OCI-LY1 (cell line): ENCODE results near the gene PVRIG.
"Not testable (repeated sequence)": the region's sequence is repeated elsewhere in the genome, so short reads cannot be mapped to it uniquely, and the experiment has no call there.

Source experiments
- H2AFZ ChIP-seq: fragments of 200-600 bp; sonication (generic), shearing (Covaris generic); 2 replicates; pipeline ENCODE4 v1.6.0; 2014; ENCODE audit warnings: antibody characterized with exemption, mild to moderate bottlenecking, low read length
- H3F3A ChIP-seq: fragments of 200-600 bp; sonication (generic), shearing (Covaris generic); 2 replicates; pipeline ENCODE4 v1.6.0; 2014; ENCODE audit warnings: mild to moderate bottlenecking, antibody characterized with exemption, low read length, moderate library complexity; ENCODE audit not compliant: insufficient read depth
- H3K27ac ChIP-seq: fragments of 200-600 bp; sonication (generic); 2 replicates; pipeline ENCODE4 v1.5.1; 2014; ENCODE audit warnings: low read length, mixed run types, mild to moderate bottlenecking, low read depth; ENCODE audit not compliant: poor library complexity, severe bottlenecking
- H3K27me3 ChIP-seq: fragments of 200-600 bp; sonication (generic); 2 replicates; pipeline ENCODE4 v1.6.0; 2014; ENCODE audit warnings: antibody characterized with exemption, mild to moderate bottlenecking, low read length, moderate library complexity; ENCODE audit not compliant: insufficient read depth
- H3K36me3 ChIP-seq: fragments of 200-600 bp; sonication (generic); 2 replicates; pipeline ENCODE4 v1.6.1; 2014; ENCODE audit warnings: mild to moderate bottlenecking, antibody characterized with exemption, low read length, moderate library complexity, mixed read lengths; ENCODE audit not compliant: insufficient read depth
- H3K4me1 ChIP-seq: fragments of 200-600 bp; sonication (generic); 2 replicates; pipeline ENCODE4 v1.5.1; 2014; ENCODE audit warnings: mild to moderate bottlenecking, low read length, moderate library complexity; ENCODE audit not compliant: insufficient read depth, severe bottlenecking
- H3K4me2 ChIP-seq: fragments of 200-600 bp; sonication (generic), shearing (Covaris generic); 2 replicates; pipeline ENCODE4 v1.6.1; 2014; ENCODE audit warnings: low read length
- H3K4me3 ChIP-seq: fragments of 200-600 bp; sonication (generic); 2 replicates; pipeline ENCODE4 v1.5.1; 2014; ENCODE audit warnings: low read length, low read depth, mild to moderate bottlenecking, mixed read lengths; ENCODE audit not compliant: poor library complexity, severe bottlenecking
- H3K79me2 ChIP-seq: fragments of 200-600 bp; shearing (Covaris generic); 2 replicates; pipeline ENCODE4 v1.6.1; 2016; ENCODE audit warnings: mixed run types, low read length, mixed read lengths; ENCODE audit not compliant: insufficient read depth
- H3K9ac ChIP-seq: fragments of 200-600 bp; sonication (generic), shearing (Covaris generic); 2 replicates; pipeline ENCODE4 v1.6.1; 2014; ENCODE audit warnings: mild to moderate bottlenecking, low read length, mixed read lengths
- H3K9me2 ChIP-seq: fragments of 200-600 bp; sonication (generic), shearing (Covaris generic); 2 replicates; pipeline ENCODE4 v1.6.1; 2014; ENCODE audit warnings: low read depth, mild to moderate bottlenecking, low read length, mixed read lengths
- H3K9me3 ChIP-seq: fragments of 200-600 bp; shearing (Covaris generic); 2 replicates; pipeline ENCODE4 v1.6.1; 2014; ENCODE audit warnings: low read length, mixed read lengths
- H4K20me1 ChIP-seq: fragments of 200-600 bp; sonication (generic), shearing (Covaris generic); 2 replicates; pipeline ENCODE4 v1.6.0; 2016; ENCODE audit warnings: mild to moderate bottlenecking, low read length; ENCODE audit not compliant: insufficient read depth
- EZH2 ChIP-seq: fragments of 200-600 bp; sonication (generic), shearing (Covaris generic); IDR thresholded peaks from 2 replicates; pipeline ENCODE4 v1.8.0; 2017; ENCODE audit warnings: borderline replicate concordance, mixed run types, mild to moderate bottlenecking, antibody characterized with exemption, low read length, moderate library complexity, mixed read lengths
- TF ChIP-seq, protein P1 (sequence below): fragments of 200-600 bp; sonication (generic), shearing (Covaris generic); IDR thresholded peaks from 2 replicates; pipeline ENCODE4 v1.5.1; 2017; ENCODE audit warnings: mild to moderate bottlenecking, antibody characterized with exemption, low read length, moderate library complexity, mixed read lengths

The PVRIG gene

DNA sequence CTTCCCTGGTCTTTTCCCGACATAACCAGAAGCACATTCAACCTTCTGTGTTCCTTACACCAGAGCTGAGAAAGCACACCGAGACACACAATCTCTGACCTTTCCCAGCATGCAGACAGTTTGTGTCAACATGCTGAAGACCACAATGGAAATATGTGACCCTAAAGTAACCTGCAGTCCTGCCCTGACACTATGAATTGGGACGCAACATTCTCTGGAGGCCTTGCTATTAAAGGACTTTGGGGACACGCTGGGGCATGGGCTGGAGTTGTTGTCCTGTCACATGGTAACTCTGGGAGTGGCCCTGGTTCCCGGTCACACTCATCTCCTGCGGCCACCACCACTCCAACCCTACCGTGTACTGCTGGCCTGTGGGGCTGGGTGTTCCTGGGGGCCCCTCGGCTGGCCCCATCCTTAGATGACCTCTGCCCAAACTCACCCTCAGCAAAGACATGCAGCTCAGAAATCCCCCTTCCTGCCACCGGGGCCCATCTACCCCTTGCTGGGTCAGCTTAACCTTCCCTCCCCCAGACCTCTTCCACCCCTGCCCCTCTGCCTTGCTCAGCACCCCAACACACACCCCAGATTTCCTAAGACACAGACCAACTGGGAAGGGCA is 25.3 kb downstream of the PVRIG start:
- not testable (repeated sequence) for H3K9me2 ChIP-seq, H3K79me2 ChIP-seq, H3F3A ChIP-seq, H3K9me3 ChIP-seq, H3K4me3 ChIP-seq, H2AFZ ChIP-seq, H3K4me2 ChIP-seq, H3K9ac ChIP-seq, H3K27me3 ChIP-seq, H4K20me1 ChIP-seq, H3K36me3 ChIP-seq
- Histone ChIP-seq H3K4me1 (peaks cover 34% of the 10 kb centered on the region), H3K27ac (peak overlapping the region; percentile 2)

DNA sequence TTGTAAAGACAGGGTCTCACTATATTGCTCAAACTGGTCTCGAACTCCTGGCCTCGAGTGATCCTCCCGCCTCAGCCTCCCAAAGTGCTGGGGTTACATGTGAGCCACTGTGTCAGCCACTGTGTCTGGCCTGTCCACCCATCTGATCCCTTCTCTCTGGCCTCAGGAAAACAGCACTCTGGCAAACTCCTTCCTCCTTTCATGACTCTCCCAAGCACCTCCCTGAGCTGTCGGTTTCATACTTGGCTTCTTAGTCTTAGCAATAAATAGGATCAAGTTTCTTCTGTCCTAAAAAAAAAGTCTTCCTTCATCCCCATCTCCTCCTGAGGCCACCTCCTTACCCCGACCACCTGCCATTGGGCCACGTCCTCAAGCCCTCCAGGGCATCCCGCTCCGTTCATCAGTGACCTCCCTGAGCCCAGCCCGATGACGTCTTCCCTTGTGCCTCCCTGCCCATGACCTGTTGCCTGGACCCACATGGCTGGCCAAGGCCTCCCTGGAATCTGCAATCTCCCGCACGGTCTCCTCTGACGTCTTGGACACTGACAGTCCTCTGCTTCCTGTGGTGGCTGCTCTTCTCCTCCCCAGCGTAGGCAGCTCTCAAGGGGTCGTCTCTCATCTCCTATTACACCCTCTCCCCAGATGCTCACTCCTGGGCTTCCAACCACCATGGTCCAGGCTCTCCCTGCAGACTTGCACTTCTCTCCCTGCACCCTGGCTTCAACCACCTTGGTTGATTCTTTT is 26.5 kb downstream of the PVRIG start:
- not testable (repeated sequence) for H3K36me3 ChIP-seq, H2AFZ ChIP-seq, H3K79me2 ChIP-seq, H3K4me3 ChIP-seq, H3K9me3 ChIP-seq, H3K4me2 ChIP-seq, H4K20me1 ChIP-seq, H3K9me2 ChIP-seq, H3K27me3 ChIP-seq, H3K9ac ChIP-seq, H3K27ac ChIP-seq, H3F3A ChIP-seq
- H3K4me1 ChIP-seq = peaks cover 34% of the 10 kb centered on the region

GRCh38 chr7:100246865-100247137 is 27.1 kb downstream of the PVRIG start:
- H3K9me3 ChIP-seq, H4K20me1 ChIP-seq, H3K4me2 ChIP-seq, H3F3A ChIP-seq, H3K27me3 ChIP-seq, H3K9ac ChIP-seq, H3K4me3 ChIP-seq, H3K9me2 ChIP-seq, H3K36me3 ChIP-seq, H2AFZ ChIP-seq, H3K79me2 ChIP-seq: not testable (repeated sequence)
- Histone ChIP-seq H3K4me1 (peaks cover 34% of the 10 kb centered on the region), H3K27ac (peak overlapping the region; percentile 72)

- Histone ChIP-seq H3K4me3 (no peak overlapping the region), H3K9ac (peak overlapping the region; percentile 32; the same call in 1 of the 2 replicates), H3K4me2 (no peak overlapping the region), H3F3A (0 out of 2 replicates have a peak, but pooled peaks cover 4% of the 10 kb centered on the region), H3K9me3 (no peaks in the 10 kb centered on the region), H4K20me1 (no peaks in the 10 kb centered on the region), H3K27ac (peak overlapping the region; percentile 72), H3K36me3 (no peaks in the 10 kb centered on the region), H2AFZ (no peak overlapping the region), H3K79me2 (no peaks in the 10 kb centered on the region), H3K27me3 (no peaks in the 10 kb centered on the region), H3K9me2 (no peaks in the 10 kb centered on the region), H3K4me1 (peaks cover 34% of the 10 kb centered on the region)
- TF ChIP-seq EZH2 = no peak
- TF ChIP-seq, protein P1, sequence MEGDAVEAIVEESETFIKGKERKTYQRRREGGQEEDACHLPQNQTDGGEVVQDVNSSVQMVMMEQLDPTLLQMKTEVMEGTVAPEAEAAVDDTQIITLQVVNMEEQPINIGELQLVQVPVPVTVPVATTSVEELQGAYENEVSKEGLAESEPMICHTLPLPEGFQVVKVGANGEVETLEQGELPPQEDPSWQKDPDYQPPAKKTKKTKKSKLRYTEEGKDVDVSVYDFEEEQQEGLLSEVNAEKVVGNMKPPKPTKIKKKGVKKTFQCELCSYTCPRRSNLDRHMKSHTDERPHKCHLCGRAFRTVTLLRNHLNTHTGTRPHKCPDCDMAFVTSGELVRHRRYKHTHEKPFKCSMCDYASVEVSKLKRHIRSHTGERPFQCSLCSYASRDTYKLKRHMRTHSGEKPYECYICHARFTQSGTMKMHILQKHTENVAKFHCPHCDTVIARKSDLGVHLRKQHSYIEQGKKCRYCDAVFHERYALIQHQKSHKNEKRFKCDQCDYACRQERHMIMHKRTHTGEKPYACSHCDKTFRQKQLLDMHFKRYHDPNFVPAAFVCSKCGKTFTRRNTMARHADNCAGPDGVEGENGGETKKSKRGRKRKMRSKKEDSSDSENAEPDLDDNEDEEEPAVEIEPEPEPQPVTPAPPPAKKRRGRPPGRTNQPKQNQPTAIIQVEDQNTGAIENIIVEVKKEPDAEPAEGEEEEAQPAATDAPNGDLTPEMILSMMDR = peak; percentile 18; the same call in 1 of the 2 replicates
Observed at GRCh38 chr7:100247152-100247757, 27.5 kb downstream of the PVRIG start.
